WI38 (cell line): ENCODE data around the gene GNAZ.

Experiments used
- H3K4me3 ChIP-seq: 2 replicates; pipeline ENCODE4 v1.5.1; 2011; ENCODE audit warnings: low read depth, mild to moderate bottlenecking, control low read depth, low read length
- CTCF ChIP-seq: IDR thresholded peaks from 2 replicates; pipeline ENCODE4 v1.5.1; 2012; ENCODE audit warnings: low read depth, mild to moderate bottlenecking, control low read depth, low read length

The GNAZ gene

GRCh38 chr22:23125512-23126103 is 55.3 kb downstream of the GNAZ start:
- no peak for TF ChIP-seq CTCF

GRCh38 chr22:23126165-23127054 is 56.1 kb downstream of the GNAZ start:
- TF ChIP-seq CTCF = no peak
- H3K4me3 ChIP-seq = no peak overlapping the region

More at GRCh38 chr22:23125512-23126103, 55.3 kb downstream of the GNAZ start:
- no peak overlapping the region for H3K4me3 ChIP-seq

- no peak for TF ChIP-seq CTCF
Observed at GRCh38 chr22:23127055-23127756, 56.9 kb downstream of the GNAZ start.

DNA sequence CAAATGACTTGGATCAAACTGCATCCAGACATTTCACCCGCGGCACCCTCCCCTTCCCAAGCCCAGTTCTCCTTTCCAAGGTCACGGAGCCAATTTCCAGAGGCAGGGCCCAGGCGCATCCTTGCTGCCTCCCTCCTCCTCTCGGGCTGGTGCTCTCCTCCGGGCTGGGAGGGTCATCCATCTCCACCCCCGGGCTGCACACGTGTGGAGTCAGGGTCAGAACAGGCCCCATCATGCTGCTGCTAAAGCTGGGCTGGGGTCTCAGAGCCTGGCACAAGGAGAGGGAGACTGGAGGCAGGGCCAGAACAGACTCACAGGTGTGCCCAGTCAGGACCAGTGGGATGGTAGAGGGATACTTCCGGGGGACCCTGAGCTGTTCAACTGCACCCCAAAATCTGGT is 57.5 kb downstream of the GNAZ start:
- no peak overlapping the region for H3K4me3 ChIP-seq
- no peak for TF ChIP-seq CTCF

More at GRCh38 chr22:23127055-23127756, 56.9 kb downstream of the GNAZ start:
- no peak overlapping the region for H3K4me3 ChIP-seq

DNA sequence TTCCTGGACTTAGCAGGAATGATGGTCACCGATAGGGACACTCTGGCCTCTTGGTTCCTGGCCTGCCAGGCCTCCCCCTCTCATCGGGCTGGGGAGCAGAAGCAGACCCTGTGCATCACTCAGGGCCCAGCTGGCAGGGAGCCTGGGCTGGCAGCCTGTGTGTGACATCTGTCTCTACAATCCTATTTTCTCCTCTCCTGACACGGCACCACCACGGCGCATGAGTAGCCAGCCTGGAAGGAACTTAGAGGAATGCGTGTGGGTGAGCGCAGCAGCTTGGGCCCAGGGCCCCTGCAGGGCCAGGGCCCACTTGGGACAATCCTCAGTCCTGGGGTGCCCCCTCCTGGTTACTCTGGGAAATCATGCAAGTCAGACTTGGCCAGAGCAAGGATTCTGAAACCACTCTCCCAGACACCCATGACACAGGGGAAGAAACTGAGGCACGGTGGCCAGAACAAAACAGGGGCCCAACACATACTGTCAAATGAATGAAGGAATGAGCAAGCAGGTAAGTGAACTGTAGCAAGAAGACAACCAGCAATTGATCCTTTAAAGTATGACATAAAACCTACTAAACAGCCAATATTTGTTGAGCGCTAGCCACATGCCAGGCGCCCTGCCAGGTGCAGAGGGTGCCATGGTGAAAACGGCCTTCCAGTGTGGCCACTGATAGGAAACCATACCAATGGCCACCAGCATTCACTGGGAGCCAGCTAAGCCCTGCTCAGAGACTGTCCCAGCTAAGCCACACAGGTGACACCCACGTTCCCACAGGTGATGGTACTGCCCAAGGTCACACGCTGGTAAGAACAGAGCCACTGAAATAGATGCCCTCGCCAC is 58.2 kb downstream of the GNAZ start:
- no peak overlapping the region for H3K4me3 ChIP-seq
- peak; percentile 68 for TF ChIP-seq CTCF

DNA sequence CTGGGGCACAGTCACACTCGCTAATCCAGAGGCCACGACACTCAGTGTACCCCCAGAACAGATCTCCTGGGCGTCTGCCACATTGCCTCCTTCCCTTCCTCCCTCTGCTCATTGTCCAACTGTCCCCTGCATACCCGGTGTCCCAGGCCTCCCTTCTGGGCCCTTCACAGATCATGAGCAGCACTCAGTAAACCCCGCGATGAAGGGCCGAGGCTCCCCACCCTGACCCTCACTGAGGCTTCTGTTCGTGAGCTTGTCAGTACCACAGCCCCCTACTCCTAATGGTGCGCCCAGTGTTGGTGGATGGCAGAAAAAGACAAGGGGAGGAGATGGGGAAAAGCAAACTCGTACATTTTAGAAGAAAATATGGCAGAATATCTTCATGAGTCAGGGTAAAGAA is 58.8 kb downstream of the GNAZ start:
- no peak overlapping the region for H3K4me3 ChIP-seq
- no peak for TF ChIP-seq CTCF
